ENCODE results near the gene C1QC. TPM values are rescaled to one million over a fixed set of nuclear protein-coding genes. Genes with fewer than 3 reads are reported as not detected.

Gene C1QC
- total and polyA plus RNA-seq, 2 of the 8 experiments (the other 6 are each of a cell fraction or from before 2014, with no cell fraction given), result not detected

DNA sequence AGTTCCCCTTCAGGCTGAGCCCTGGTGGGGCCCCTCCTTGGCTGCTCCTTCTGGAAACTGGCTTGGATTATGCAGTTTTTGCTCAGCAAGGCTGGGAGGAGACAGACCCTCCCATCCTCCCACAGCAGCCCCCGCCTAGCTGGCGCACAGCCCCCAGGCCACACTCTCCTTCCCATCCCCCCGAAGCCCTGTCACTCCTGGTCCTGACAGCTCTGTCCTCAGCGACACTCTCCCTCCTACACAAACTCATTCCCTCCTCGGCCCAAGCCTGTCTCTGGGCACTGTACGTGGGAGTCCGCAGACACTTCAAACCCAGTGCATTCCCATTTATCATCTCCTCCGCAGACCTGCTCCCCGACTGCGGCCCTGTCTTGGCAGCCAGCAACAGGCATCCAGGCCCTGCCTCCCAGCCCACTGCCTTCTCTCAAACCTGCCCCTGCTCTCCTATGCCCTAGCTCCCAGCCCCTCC, 42.2 kb downstream of the C1QC start (continued):
- TF ChIP-seq, protein P1, sequence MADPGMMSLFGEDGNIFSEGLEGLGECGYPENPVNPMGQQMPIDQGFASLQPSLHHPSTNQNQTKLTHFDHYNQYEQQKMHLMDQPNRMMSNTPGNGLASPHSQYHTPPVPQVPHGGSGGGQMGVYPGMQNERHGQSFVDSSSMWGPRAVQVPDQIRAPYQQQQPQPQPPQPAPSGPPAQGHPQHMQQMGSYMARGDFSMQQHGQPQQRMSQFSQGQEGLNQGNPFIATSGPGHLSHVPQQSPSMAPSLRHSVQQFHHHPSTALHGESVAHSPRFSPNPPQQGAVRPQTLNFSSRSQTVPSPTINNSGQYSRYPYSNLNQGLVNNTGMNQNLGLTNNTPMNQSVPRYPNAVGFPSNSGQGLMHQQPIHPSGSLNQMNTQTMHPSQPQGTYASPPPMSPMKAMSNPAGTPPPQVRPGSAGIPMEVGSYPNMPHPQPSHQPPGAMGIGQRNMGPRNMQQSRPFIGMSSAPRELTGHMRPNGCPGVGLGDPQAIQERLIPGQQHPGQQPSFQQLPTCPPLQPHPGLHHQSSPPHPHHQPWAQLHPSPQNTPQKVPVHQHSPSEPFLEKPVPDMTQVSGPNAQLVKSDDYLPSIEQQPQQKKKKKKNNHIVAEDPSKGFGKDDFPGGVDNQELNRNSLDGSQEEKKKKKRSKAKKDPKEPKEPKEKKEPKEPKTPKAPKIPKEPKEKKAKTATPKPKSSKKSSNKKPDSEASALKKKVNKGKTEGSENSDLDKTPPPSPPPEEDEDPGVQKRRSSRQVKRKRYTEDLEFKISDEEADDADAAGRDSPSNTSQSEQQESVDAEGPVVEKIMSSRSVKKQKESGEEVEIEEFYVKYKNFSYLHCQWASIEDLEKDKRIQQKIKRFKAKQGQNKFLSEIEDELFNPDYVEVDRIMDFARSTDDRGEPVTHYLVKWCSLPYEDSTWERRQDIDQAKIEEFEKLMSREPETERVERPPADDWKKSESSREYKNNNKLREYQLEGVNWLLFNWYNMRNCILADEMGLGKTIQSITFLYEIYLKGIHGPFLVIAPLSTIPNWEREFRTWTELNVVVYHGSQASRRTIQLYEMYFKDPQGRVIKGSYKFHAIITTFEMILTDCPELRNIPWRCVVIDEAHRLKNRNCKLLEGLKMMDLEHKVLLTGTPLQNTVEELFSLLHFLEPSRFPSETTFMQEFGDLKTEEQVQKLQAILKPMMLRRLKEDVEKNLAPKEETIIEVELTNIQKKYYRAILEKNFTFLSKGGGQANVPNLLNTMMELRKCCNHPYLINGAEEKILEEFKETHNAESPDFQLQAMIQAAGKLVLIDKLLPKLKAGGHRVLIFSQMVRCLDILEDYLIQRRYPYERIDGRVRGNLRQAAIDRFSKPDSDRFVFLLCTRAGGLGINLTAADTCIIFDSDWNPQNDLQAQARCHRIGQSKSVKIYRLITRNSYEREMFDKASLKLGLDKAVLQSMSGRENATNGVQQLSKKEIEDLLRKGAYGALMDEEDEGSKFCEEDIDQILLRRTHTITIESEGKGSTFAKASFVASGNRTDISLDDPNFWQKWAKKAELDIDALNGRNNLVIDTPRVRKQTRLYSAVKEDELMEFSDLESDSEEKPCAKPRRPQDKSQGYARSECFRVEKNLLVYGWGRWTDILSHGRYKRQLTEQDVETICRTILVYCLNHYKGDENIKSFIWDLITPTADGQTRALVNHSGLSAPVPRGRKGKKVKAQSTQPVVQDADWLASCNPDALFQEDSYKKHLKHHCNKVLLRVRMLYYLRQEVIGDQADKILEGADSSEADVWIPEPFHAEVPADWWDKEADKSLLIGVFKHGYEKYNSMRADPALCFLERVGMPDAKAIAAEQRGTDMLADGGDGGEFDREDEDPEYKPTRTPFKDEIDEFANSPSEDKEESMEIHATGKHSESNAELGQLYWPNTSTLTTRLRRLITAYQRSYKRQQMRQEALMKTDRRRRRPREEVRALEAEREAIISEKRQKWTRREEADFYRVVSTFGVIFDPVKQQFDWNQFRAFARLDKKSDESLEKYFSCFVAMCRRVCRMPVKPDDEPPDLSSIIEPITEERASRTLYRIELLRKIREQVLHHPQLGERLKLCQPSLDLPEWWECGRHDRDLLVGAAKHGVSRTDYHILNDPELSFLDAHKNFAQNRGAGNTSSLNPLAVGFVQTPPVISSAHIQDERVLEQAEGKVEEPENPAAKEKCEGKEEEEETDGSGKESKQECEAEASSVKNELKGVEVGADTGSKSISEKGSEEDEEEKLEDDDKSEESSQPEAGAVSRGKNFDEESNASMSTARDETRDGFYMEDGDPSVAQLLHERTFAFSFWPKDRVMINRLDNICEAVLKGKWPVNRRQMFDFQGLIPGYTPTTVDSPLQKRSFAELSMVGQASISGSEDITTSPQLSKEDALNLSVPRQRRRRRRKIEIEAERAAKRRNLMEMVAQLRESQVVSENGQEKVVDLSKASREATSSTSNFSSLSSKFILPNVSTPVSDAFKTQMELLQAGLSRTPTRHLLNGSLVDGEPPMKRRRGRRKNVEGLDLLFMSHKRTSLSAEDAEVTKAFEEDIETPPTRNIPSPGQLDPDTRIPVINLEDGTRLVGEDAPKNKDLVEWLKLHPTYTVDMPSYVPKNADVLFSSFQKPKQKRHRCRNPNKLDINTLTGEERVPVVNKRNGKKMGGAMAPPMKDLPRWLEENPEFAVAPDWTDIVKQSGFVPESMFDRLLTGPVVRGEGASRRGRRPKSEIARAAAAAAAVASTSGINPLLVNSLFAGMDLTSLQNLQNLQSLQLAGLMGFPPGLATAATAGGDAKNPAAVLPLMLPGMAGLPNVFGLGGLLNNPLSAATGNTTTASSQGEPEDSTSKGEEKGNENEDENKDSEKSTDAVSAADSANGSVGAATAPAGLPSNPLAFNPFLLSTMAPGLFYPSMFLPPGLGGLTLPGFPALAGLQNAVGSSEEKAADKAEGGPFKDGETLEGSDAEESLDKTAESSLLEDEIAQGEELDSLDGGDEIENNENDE (IDR thresholded peaks at IDR 0.05; ENCODE audit: insufficient replicate concordance, low read length), result no peak
- TF ChIP-seq RXRA (IDR thresholded peaks at IDR 0.05; ENCODE audit: insufficient read depth, low read depth, low read length), result no peak

Data from H1 (cell line).